ENCODE results near the gene OPTC.

Gene OPTC

GRCh38 chr1:203558064-203558760 lies 64.3 kb downstream of the OPTC start:
- no peak for TF ChIP-seq CTCF (IDR thresholded peaks at IDR 0.05; ENCODE audit: insufficient read depth, low read length, poor library complexity, severe bottlenecking)
- TF ChIP-seq EZH2phosphoT487 (conservative IDR thresholded peaks at IDR 0.05; ENCODE audit: low read length), result no peak
- Histone ChIP-seq H3K27me3 (ENCODE audit: low read length) (no peaks in the 10 kb centered on the region), H3K9me3 (ENCODE audit: insufficient read depth, low read length) (no peaks in the 10 kb centered on the region), H3K9ac (ENCODE audit: low read length) (no peak overlapping the region), H3F3A (ENCODE audit: insufficient read depth) (no peaks in the 10 kb centered on the region), H3K4me2 (ENCODE audit: low read depth, low read length, poor library complexity, severe bottlenecking) (no peak overlapping the region), H3K9me2 (replicated peaks; ENCODE audit: insufficient read depth, low read length) (no peaks in the 10 kb centered on the region), H3K79me2 (ENCODE audit: insufficient read depth, low read length) (no peaks in the 10 kb centered on the region), H3K4me3 (ENCODE audit: insufficient read depth, low read length, poor library complexity, severe bottlenecking) (no peak overlapping the region), H3K36me3 (ENCODE audit: low read length) (no peaks in the 10 kb centered on the region), H3K27ac (ENCODE audit: low read depth, low read length) (no peak overlapping the region), H2AFZ (ENCODE audit: low read depth, low read length, severe bottlenecking) (no peak overlapping the region), H4K20me1 (ENCODE audit: low read depth, low read length) (no peaks in the 10 kb centered on the region)

Data from SU-DHL-6 (cell line).